Lower leg skin (tissue), 3 donors: ENCODE measurements around the gene TPK1.

Source experiments
- CTCF ChIP-seq, 3 donors: fragments of 450-650 bp; IDR thresholded peaks; one replicate each; pipeline ENCODE4 v1.5.1; 2016; ENCODE audit warnings: antibody characterized with exemption in 3 of 3, mild to moderate bottlenecking in 3 of 3, moderate library complexity in 2 of 3
- POLR2A ChIP-seq, 2 donors: fragments of 450-650 bp; IDR thresholded peaks; one replicate each; pipeline ENCODE4 v1.6.1; 2016 to 2017; ENCODE audit warnings: antibody characterized with exemption in 2 of 2, mild to moderate bottlenecking in 1 of 2, moderate library complexity in 1 of 2

- TF ChIP-seq CTCF (IDR thresholded peaks at IDR 0.05) (no peak), POLR2A (IDR thresholded peaks at IDR 0.05) (no peak)
These were observed 304.7 kb downstream of the TPK1 start for GRCh38 chr7:144531181-144531580.
